Activated effector memory CD4-positive, alpha-beta T cell treated with Interleukin-2 at 50 U/mL for 16 hours (primary cell): ENCODE data around the gene HHAT.
"Not testable (repeated sequence)": the region's sequence is repeated elsewhere in the genome, so short reads cannot be mapped to it uniquely, and the experiment has no call there.

ENCODE experiments used
- DNase-seq: peaks from one replicate; pipeline ENCODE4 v3.0.0-alpha.2; 2020

Gene HHAT

GRCh38 chr1:210655511-210655910 lies 326.8 kb downstream of the HHAT start:
- no peak for DNase-seq

- no peak for DNase-seq
Observed at GRCh38 chr1:210657806-210658205, 329.1 kb downstream of the HHAT start.

GRCh38 chr1:210661520-210661919 lies 332.8 kb downstream of the HHAT start:
- not testable (repeated sequence) for DNase-seq

GRCh38 chr1:210662291-210663050 lies 333.8 kb downstream of the HHAT start:
- no peak for DNase-seq

- DNase-seq = no peak
Observed at GRCh38 chr1:210663730-210664573, 335.2 kb downstream of the HHAT start.

- no peak for DNase-seq
Observed at GRCh38 chr1:210669951-210670350, 341.2 kb downstream of the HHAT start.

GRCh38 chr1:210674151-210674550 lies 345.4 kb downstream of the HHAT start:
- DNase-seq = no peak

- DNase-seq = no peak
Observed at GRCh38 chr1:210676539-210676938, 347.8 kb downstream of the HHAT start.

GRCh38 chr1:210677533-210677932 lies 348.8 kb downstream of the HHAT start:
- no peak for DNase-seq

GRCh38 chr1:210678306-210678705 lies 349.6 kb downstream of the HHAT start:
- no peak for DNase-seq

GRCh38 chr1:210681158-210681557 lies 352.5 kb downstream of the HHAT start:
- DNase-seq = no peak

- no peak for DNase-seq
Observed at GRCh38 chr1:210683403-210684047, 354.8 kb downstream of the HHAT start.

GRCh38 chr1:210684466-210685294 lies 356.0 kb downstream of the HHAT start:
- DNase-seq = no peak

- DNase-seq = no peak
Observed at GRCh38 chr1:210685295-210685650, 356.6 kb downstream of the HHAT start.

- DNase-seq = no peak
Observed at GRCh38 chr1:210686841-210687240, 358.1 kb downstream of the HHAT start.

- DNase-seq = no peak
Observed at GRCh38 chr1:210687582-210688279, 359.0 kb downstream of the HHAT start.

- no peak for DNase-seq
Observed at GRCh38 chr1:210688512-210689234, 360.0 kb downstream of the HHAT start.

GRCh38 chr1:210689826-210690225 lies 361.1 kb downstream of the HHAT start:
- DNase-seq = no peak

GRCh38 chr1:210690236-210690635 lies 361.5 kb downstream of the HHAT start:
- DNase-seq = no peak

- DNase-seq = no peak
Observed at GRCh38 chr1:210691039-210691610, 362.4 kb downstream of the HHAT start.

- DNase-seq = no peak
Observed at GRCh38 chr1:210692796-210693195, 364.1 kb downstream of the HHAT start.
